Muscle of back (tissue), 11 donors: ENCODE results near the gene DKC1. TPM values are rescaled to one million over a fixed set of nuclear protein-coding genes. Genes with fewer than 3 reads are reported as not detected.
"Not testable (repeated sequence)": the region's sequence is repeated elsewhere in the genome, so short reads cannot be mapped to it uniquely, and the experiment has no call there.

Experiments used
- DNase-seq, 3 donors: peaks; one replicate each; pipeline versions ENCODE4 v3.0.0 to v3.0.0-alpha.2; 2013
- polyA plus RNA-seq, 10 donors: library from polyadenylated mRNA; unstranded; fragments of 120-200 nt; gene quantifications; one replicate each; pipeline ENCODE4 v1.2.1, GENCODE V29; 2013; ENCODE audit not compliant: insufficient read length in 10 of 10

Gene DKC1
- polyA plus RNA-seq, 10 donors = 29.8 to 46.1 (median 38.4) TPM

DNA sequence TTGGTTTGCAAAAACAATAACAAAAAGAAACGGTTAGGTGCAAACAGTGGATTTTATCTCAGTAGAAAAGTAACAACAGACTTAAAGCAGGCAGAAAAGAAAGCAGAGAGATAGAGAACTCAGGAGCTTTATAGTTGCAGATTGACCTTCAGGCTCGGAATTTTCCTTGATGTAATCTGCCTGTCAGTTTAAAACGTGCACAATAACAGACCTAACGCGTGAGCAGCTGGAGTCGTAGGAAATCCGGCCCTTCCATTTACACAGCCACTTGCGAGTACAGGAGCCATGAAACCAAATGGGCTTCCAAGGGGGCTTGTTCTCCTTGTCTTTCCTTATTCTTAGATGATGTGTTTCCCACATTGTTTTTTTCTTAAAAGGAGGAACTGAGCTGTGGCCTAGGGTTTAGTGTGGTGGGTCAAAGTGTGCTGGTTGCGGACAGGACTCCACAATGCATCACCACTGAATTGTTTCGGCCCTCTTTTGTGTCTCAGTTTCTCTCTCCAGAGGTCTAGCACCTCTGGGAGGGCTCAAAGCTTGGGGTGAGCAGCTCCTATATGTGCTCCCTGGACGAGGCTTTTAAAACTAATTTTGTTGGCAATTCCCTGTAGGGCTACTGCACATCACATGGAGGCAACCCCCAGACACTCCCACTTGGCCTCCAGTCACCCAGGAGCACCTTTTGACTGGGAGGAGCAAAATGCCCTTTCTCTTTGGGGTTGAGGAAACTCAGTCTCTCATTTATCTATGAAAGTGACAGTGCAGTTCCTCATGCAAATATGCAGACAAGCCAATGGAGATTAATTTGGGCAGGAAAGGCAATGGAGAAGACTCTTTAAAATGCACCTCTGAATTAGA, 56.5 kb downstream of the DKC1 start:
- DNase-seq = no peak

GRCh38 chrX:154819771-154820341, 57.2 kb downstream of the DKC1 start:
- DNase-seq = no peak

- DNase-seq = no peak
These were observed 58.9 kb downstream of the DKC1 start for GRCh38 chrX:154821523-154821922.

- DNase-seq = no peak
These were observed 59.4 kb downstream of the DKC1 start for GRCh38 chrX:154822029-154822428.

- no peak for DNase-seq
These were observed 62.0 kb downstream of the DKC1 start for GRCh38 chrX:154824638-154825037.

- DNase-seq = not testable (repeated sequence)
These were observed 62.9 kb downstream of the DKC1 start for GRCh38 chrX:154825586-154825985.

Other genes starting within 250 kb of the DKC1 start
- 10 to 100 TPM; 21.6 to 33.9 (median 26.2) TPM for gene FAM3A, start 246.6 kb upstream of the DKC1 start, polyA plus RNA-seq
- 10 to 100 TPM; 10.0 to 17.7 (median 13.1) TPM for gene G6PD, start 216.0 kb upstream of the DKC1 start, polyA plus RNA-seq
- gene IKBKG, start 215.2 kb upstream of the DKC1 start, polyA plus RNA-seq = 10 to 100 TPM; 11.0 to 14.2 (median 12.9) TPM
- gene CTAG1A, start 177.7 kb upstream of the DKC1 start, polyA plus RNA-seq = not detected
- not detected for gene CTAG1B, start 143.6 kb upstream of the DKC1 start, polyA plus RNA-seq
- not detected for gene CTAG2, start 109.3 kb upstream of the DKC1 start, polyA plus RNA-seq
- 10 to 100 TPM in 1 of 10 donors, 1 to 10 TPM in 9; 3.2 to 11.3 (median 5.8) TPM for gene GAB3, start 11.8 kb upstream of the DKC1 start, polyA plus RNA-seq
- gene MPP1, start 42.6 kb downstream of the DKC1 start, polyA plus RNA-seq = 10 to 100 TPM; 14.6 to 36.4 (median 20.3) TPM
- not detected for gene SMIM9, start 71.8 kb downstream of the DKC1 start, polyA plus RNA-seq
- gene F8A1, start 123.5 kb downstream of the DKC1 start, polyA plus RNA-seq = 10 to 100 TPM in 6 of 10 donors, 1 to 10 TPM in 4; 4.7 to 21.1 (median 10.2) TPM